Measurements from ENCODE around the gene CDIP1. TPM values are rescaled to one million over a fixed set of nuclear protein-coding genes. Genes with fewer than 3 reads are reported as not detected.
A peak's percentile ranks its signal among the peaks of the same experiment; 100 is the strongest.

The CDIP1 gene
- total and polyA plus RNA-seq, 9 of the 15 experiments (the other 6 are each of a cell fraction or from before 2014, with no cell fraction given): 0.29 TPM; not detected in 8

DNA sequence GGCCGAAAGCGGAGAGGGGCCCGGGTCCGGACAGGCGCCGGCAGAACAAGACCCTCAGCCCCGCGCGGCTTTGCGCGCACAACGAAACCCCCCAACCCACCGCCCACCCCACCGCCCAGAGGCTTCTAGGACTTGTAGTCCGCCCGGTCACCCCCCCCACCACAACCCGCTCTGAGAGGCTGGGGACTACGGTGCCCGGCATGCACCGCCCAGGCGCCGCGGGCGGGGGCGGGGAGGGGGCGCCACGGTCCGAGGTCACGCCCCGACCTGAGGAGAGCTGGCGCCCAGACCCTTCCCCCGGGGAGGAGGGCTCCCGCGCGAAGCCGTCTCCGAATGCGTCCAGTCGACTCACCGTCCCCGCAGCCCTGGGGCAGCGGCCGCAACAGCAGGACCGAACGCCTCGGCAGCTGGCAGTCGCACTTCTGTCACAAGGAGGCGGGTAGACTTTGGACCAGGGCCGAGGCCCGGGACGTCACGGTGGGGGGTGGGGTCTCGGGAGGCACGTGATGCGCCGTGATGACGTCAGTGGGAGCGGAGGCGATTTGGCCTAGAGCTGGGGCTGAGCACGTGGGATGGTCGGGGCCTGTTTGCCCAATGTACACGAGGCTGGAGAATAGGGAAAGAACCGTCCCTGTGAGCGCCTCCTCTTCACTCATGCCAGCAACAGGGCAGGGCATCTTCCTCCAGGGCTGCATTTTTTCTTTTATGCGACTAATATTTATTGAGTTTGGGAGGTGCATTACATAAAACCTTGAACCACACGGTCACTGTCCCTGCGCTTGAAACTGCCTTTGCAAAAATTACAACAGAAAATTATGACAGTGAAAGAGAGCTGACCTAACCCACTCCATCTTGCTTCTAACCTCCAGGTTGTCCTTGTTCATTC lies at the start of gene CDIP1 (continued):
- TF ChIP-seq CREBBP (IDR thresholded peaks at IDR 0.05; ENCODE audit: low read depth, low read length) (no peak), ZNF586 (CRISPR knock-in tag; conservative IDR thresholded peaks at IDR 0.05) (no peak), ZNF23 (CRISPR knock-in tag; IDR thresholded peaks at IDR 0.05) (no peak), ATF7 (IDR thresholded peaks at IDR 0.05) (peak; percentile 56; the same call in 1 of the 2 replicates), ATF1 (CRISPR knock-in tag; IDR thresholded peaks at IDR 0.05) (no peak; the same call in 1 of the 2 replicates), ATF1 (tag; IDR thresholded peaks at IDR 0.05) (peak; percentile 77), NELFE (IDR thresholded peaks at IDR 0.05; ENCODE audit: insufficient read depth, insufficient read length) (no peak), RAD51 (IDR thresholded peaks at IDR 0.05; ENCODE audit: borderline replicate concordance, low read depth) (peak; percentile 73; the same call in 1 of the 2 replicates), NR4A1 (CRISPR knock-in tag; IDR thresholded peaks at IDR 0.05) (no peak), NR4A1 (tag; IDR thresholded peaks at IDR 0.05) (no peak), CREB1 (IDR thresholded peaks at IDR 0.05) (peak; percentile 53), CREB1 (CRISPR knock-in tag; IDR thresholded peaks at IDR 0.05) (peak; percentile 44; the same call in 1 of the 2 replicates), ID3 (CRISPR knock-in tag; IDR thresholded peaks at IDR 0.05) (no peak), ID3 (tag; IDR thresholded peaks at IDR 0.05) (no peak), BHLHE40 (IDR thresholded peaks at IDR 0.05; ENCODE audit: low read length) (peak; percentile 60)
- TF ChIP-seq, protein P1, sequence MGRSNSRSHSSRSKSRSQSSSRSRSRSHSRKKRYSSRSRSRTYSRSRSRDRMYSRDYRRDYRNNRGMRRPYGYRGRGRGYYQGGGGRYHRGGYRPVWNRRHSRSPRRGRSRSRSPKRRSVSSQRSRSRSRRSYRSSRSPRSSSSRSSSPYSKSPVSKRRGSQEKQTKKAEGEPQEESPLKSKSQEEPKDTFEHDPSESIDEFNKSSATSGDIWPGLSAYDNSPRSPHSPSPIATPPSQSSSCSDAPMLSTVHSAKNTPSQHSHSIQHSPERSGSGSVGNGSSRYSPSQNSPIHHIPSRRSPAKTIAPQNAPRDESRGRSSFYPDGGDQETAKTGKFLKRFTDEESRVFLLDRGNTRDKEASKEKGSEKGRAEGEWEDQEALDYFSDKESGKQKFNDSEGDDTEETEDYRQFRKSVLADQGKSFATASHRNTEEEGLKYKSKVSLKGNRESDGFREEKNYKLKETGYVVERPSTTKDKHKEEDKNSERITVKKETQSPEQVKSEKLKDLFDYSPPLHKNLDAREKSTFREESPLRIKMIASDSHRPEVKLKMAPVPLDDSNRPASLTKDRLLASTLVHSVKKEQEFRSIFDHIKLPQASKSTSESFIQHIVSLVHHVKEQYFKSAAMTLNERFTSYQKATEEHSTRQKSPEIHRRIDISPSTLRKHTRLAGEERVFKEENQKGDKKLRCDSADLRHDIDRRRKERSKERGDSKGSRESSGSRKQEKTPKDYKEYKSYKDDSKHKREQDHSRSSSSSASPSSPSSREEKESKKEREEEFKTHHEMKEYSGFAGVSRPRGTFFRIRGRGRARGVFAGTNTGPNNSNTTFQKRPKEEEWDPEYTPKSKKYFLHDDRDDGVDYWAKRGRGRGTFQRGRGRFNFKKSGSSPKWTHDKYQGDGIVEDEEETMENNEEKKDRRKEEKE (IDR thresholded peaks at IDR 0.05; ENCODE audit: borderline replicate concordance in 1 of 2, control insufficient read depth in 1 of 2, low read depth in 2 of 2, low read length in 1 of 2): no peak
- TF ChIP-seq, protein P2, sequence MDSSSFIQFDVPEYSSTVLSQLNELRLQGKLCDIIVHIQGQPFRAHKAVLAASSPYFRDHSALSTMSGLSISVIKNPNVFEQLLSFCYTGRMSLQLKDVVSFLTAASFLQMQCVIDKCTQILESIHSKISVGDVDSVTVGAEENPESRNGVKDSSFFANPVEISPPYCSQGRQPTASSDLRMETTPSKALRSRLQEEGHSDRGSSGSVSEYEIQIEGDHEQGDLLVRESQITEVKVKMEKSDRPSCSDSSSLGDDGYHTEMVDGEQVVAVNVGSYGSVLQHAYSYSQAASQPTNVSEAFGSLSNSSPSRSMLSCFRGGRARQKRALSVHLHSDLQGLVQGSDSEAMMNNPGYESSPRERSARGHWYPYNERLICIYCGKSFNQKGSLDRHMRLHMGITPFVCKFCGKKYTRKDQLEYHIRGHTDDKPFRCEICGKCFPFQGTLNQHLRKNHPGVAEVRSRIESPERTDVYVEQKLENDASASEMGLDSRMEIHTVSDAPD (CRISPR knock-in tag; IDR thresholded peaks at IDR 0.05): no peak
- TF ChIP-seq, protein P3, sequence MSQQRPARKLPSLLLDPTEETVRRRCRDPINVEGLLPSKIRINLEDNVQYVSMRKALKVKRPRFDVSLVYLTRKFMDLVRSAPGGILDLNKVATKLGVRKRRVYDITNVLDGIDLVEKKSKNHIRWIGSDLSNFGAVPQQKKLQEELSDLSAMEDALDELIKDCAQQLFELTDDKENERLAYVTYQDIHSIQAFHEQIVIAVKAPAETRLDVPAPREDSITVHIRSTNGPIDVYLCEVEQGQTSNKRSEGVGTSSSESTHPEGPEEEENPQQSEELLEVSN (IDR thresholded peaks at IDR 0.05; ENCODE audit: borderline replicate concordance in 1 of 2, extremely low read depth in 1 of 2, insufficient read depth in 1 of 2, insufficient read length in 1 of 2, low read depth in 1 of 2, low read length in 1 of 2, poor library complexity in 1 of 2, severe bottlenecking in 1 of 2): peak; percentile 80 to 81
